ENCODE data around the gene RNF151.

- no peak for TF ChIP-seq CTCF (IDR thresholded peaks at IDR 0.05)
- no peak for TF ChIP-seq EZH2 (IDR thresholded peaks at IDR 0.05; ENCODE audit: borderline replicate concordance, insufficient read depth, low read depth, low read length, poor library complexity, severe bottlenecking)
These were observed 12.8 kb downstream of the RNF151 start for GRCh38 chr16:1979271-1980029.

Data from B cell (primary cell).